Stimulated activated CD4-positive, alpha-beta T cell treated with anti-CD3 and anti-CD28 coated beads, TNF-alpha, amount 100 ng/mL, for 1 hour (primary cell): Measurements from ENCODE around the gene FAM83G.

Experiments used
- DNase-seq, 3 donors: peaks; one replicate each; pipeline ENCODE4 v3.0.0-alpha.2; 2020; ENCODE audit warnings: low read depth in 3 of 3, low spot score in 1 of 3

Gene FAM83G

DNA sequence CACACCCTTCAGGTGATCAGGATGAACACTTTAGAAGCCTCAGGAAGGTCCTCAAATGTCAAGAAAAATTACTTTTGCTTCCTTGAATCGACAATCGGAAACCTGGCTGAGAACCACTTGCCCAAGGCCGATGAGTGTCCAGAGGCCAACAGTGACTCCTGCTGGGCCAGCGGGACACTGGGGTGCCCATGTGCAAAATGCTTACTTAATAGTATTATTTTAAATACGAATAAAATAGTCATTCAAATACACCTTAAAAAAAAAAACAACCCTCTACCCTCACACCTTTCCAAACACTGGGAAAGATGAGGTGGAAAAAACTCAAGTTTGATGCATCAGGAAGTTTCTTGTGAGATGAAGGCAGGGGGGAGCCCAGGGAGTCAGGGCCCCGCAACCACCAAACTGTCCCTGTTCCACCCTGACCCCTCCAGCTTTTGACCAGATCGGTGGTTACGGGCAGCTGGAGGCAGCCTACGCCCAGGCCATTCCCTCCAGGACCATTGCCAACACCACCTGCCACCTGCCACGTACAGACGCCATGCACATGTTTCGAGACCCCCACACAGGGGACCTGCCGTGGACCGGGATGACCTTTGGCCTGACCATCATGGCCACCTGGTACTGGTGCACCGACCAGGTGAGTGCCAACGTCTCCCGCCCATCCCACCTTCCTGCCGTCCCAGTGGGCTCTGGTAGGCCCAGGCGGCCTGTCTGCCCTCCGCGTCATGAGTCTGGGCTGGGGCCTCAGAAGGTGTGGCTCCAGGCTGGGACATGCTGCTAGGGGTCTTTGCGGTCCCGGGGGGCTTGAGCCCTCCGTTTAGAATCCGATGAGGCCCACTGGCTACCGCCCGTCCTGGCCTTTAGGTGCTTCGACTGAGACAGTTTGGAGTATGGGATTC, 33.7 kb downstream of the FAM83G start:
- DNase-seq: no peak

GRCh38 chr17:18968945-18969887, 35.3 kb downstream of the FAM83G start:
- DNase-seq: no peak

DNA sequence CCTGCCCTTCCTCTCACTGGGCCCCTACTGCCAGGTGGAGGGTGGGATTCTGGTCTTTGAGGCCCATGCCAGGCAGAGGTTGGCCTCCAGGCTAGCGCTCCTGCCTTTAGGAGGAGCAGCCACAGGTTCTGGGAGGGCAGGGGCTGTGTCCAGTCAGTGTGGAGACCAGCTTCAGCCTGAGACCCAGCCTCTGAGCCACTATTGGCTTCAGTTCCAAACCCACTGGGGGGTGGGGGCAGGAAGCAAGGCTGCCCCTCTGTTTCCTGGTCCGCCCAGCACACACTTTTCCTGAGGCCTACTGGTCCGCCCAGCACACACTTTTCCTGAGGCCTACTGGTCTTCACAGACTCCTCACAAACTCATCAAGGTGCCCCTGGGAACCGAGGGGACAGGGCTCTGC, 36.2 kb downstream of the FAM83G start:
- DNase-seq: no peak

DNA sequence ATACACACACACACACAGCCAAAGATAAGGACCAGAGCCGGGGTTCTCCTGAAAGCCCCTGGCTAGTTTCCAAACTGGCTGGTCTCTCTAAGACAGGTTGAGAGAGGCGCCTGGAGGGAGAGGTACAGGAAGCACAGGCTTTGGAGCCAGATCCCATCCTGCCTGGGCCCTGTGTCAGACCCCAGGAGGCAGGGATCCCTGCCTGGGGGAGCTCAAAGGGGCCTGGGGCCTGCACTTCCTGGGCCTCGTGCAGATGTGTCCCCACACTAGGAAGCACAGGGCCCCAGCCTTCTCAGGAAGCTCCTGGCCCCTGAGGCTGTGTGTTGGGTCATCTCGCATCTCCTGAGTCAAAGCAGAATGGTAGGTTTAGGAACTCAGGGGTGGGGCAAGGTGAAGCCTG, 36.6 kb downstream of the FAM83G start:
- DNase-seq: no peak

DNA sequence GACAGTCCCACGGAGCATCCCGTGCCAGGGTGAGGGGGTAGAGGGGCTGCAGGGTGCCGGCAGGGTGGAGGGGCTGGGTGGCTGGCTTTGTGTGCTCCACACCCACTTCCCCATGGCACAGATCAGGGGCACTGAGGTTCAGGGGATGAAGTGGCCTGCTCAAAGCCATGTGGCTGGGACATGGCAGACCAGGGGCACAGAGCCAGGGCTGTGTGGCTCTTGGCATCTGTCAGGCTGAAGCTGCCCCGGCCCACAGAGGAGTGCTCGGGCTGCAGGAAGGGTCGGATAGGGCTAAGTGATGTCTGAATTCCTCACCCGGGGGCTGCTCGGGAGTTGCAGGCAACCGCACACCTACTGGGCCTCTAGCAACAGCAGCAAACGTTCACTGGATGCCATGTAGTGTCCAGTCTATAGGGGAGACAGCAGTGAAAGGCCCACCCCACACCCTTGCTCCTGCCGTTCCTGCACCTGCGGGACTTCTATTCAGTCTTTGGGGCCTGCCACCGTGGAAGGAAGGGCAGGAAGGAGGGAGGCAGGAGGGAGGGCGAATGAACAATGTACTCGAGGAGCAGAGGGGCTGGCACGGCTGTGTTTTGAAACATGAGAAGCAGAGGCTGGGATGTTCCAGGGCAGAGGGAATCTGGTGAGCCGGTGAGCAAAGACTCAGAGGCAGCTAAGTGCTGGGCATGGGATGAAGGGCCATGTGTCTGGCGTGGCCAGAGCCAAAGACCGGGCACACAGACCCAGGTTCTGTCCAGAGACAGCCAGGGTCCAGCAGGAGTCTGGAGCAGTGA, 37.5 kb downstream of the FAM83G start:
- DNase-seq: no peak

- DNase-seq: no peak
Observed at GRCh38 chr17:18965530-18966236, 38.9 kb downstream of the FAM83G start.

GRCh38 chr17:18964550-18964949, 40.0 kb downstream of the FAM83G start:
- no peak for DNase-seq

GRCh38 chr17:18964018-18964351, 40.6 kb downstream of the FAM83G start:
- DNase-seq: no peak

GRCh38 chr17:18963126-18964017, 41.2 kb downstream of the FAM83G start:
- DNase-seq: no peak

- no peak for DNase-seq
Observed at GRCh38 chr17:18962494-18962815, 42.1 kb downstream of the FAM83G start.

GRCh38 chr17:18961634-18962493, 42.7 kb downstream of the FAM83G start:
- no peak for DNase-seq

DNA sequence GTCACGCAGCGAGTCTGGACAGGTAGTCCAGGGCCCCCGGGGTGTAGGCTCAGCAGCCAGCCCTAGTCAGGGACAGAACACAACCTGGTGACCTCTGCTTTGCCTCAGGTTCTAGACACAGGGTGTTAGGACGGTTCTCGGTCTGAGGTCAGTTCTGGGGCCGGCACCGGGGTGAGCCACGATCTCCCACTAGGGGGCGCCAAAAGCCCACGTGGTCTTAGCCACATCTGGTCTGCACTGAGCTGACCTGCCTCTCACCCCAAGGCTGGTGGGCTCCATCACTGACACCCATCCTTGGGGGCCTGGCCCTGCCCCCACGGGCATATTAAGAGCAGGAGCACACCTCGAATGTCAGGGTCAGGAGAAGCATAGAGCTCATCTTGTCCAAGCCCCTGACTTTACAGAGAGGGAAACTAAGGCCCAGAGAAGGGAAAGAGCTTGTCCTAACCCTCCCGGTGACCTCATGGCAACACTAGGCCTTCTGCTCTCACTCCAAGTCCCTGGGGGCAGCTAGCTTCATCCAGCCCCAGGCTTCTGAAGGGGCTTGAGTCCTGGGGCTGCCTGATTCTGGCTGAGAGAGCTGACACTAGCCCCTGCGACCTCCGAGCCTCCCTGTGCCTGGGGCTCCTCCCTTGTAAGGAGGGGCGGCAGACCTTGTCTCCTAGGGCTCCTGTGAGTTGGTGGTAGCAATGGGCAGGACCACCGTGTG, 43.6 kb downstream of the FAM83G start:
- DNase-seq: peak; percentile 38 to 78 (median 51)

DNA sequence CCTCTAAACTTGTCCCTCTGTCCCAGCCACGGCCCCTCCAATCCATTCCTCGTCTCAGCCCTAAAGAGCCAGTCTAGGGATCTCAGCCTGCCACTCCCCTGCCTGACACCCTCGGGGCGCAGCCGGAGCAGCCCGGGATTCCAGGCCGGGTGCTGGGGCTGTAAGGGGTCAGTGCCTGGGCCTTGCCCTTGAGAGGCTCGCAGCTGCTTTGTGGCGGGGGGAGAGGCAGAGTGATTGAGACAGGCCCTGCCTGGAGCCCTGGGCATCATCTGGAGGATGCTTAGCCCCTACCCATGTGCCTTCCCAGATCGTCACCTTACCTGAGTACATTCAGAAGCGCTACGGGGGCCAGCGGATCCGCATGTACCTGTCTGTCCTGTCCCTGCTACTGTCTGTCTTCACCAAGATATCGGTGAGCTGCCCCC, 44.3 kb downstream of the FAM83G start:
- DNase-seq: no peak

- DNase-seq: no peak
Observed at GRCh38 chr17:18959845-18960240, 44.7 kb downstream of the FAM83G start.

GRCh38 chr17:18959071-18959844, 45.3 kb downstream of the FAM83G start:
- DNase-seq: no peak

DNA sequence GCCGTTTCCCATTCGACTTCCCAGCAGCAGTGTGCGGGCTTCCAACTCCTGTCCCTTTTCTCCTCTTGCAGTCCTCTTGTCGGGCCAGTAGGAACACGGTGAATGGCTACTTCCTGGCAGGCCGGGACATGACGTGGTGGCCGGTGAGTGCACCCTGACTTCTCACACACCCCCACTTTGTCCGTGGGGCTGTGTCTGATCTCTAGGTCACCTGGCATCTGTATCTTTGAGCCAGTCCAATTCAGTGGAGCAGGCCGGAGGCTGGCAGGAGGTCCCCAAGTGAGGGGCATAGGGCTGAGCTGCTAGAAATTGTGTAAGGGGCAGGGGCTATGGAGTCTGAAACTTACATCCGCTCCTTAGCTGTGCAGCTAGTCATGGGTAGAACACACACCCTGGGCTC, 46.0 kb downstream of the FAM83G start:
- DNase-seq: no peak

DNA sequence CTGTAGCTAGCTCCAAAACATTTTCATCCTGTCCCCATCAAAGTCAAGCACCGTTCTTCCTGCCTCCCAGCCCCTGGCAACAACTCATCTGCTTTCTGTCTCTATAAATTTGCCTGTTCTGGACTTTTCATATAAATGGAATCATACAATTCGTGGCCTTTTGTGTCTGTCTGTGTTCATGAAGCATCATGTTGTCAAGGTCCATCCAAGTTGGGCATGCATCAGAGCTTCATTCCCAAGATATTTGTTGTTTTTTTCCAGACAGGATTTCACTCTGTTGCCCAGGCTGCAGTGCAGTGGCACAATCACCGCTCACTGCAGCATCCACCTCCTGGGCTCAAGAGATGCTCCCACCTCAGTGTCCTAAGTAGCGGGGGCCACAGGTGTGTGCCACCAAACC, 46.7 kb downstream of the FAM83G start:
- DNase-seq: no peak
